GM11168 (cell line): ENCODE data around the gene NCKAP5.

Source experiments
- in situ Hi-C: fragments of 300-500 bp; cut with MboI; formaldehyde crosslinking; loops from one replicate; pipeline ENCODE4 v1.12.0; 2022; ENCODE audit warnings: low sequenced_read_pairs; ENCODE audit not compliant: unreplicated experiment

Gene NCKAP5

DNA sequence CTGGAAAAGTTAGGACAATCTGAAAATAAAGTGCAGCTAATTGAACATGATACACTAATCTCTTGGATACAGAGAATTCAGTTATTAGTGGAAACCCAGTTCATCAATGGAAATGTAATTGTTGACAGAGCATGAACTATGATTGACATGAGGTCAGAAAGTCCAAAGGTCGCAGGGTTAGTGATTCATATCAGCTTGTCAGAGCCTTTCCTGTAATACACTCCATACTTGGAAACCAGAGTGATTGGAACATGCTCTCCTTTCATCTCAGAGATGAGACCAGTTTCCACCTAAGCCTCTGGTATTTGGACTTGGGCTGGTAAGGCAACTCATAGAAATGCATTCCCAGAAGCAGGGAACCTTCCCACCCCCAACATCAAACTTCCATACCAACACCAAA, 8.5 kb upstream of the NCKAP5 start:
- in situ Hi-C loops = no loop called here

- in situ Hi-C loops = no loop called here
Observed at GRCh38 chr2:133574620-133575019, 6.4 kb upstream of the NCKAP5 start.

DNA sequence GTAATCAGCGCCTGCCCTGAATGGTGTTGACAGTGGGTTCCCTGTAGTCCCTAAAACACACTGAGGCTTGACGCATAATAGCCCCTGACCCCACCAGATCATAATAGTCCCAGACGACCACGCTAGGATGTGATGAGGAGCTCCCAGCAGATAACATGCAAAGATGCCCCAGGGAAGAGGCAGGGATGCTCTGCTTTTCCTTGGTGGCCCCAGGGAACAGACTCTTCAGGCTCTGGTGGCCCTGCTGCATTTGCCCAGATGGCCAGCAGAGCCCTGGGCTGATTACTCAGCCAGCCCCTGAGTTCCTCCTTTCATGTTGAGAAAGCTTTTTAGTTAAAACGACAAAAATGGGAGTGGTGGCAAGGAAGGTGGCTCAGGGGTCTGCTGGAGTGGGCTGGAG, 5.9 kb upstream of the NCKAP5 start:
- in situ Hi-C loops = no loop called here

DNA sequence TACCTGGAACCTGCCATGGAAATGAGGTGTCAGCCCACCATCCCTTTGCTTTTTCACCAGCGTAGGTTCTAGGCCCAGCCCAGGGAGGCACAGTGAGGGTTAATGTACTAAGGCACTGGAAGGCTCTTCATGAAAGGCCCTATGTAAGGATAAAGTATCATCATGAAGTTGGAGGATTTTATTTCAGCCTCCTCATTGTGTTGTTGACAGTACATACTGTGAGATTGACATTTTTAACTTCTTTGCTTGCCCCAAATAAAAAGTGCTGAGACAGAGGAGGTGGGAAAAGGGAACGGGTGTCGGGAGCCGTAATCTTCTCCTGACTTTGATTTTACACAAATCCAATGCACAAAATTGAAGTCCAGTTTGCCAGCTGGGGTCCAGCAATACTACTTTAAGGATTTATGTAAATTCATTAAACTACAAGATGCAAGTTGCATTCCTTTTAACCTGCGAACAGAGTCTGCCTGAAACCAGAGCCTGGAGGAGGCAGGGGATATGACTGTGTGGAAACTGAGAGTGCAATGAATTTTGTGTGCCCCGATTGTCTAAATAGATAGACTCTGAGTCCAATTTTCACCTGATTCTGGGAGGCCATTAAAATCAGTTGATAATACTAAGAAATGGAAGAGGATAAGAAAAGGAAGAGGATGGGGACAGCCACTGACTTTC, 5.4 kb upstream of the NCKAP5 start:
- in situ Hi-C loops = no loop called here

- in situ Hi-C loops = no loop called here
Observed at GRCh38 chr2:133571249-133571648, 3.0 kb upstream of the NCKAP5 start.

DNA sequence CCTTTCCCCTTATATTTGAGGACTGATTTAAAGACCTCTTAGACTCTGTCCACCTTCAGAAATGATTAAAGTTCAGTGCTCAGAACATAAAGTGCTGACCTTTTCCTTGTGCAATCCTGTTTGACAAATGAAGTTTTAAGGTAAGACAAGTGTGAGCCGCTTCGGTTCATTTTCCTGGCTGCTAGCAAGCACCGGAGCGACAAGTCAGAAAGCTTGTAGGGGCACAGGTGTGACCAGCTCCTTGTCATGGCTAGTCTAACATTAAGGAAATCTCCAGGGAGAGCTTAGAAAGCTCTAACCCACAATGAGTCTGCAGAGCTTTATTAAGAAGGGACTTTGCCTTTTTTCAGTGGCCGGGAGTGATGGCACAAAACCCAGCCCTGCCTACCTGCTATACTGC, 2.3 kb upstream of the NCKAP5 start:
- in situ Hi-C loops = no loop called here

DNA sequence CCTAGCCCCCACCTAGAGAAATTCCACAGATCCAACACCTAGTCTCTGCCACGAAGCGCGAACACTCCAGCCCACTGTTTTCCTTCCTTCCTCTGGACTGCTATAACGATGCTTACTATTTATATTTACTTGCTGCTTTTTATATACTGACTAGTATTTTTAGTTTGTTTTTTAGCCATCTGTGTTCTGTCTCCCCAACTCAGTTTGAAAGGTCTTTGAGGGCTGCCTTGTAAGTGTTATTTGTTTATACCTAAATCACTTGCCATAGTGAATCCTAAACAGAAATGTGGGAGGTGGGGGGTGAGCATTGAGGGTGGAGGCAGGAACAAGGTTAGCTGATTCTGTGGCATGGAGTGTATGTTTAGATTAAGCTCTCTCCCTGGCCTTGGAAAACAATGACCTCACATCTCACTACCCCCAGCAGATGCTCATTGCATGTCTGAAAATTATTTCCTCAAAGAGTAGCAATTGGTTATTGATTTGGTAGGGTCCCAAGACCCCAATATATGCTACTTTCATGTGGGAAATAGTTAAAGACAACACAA, 1.1 kb upstream of the NCKAP5 start:
- in situ Hi-C loops = no loop called here

GRCh38 chr2:133568598-133568997, 335 bp upstream of the NCKAP5 start:
- in situ Hi-C loops = no loop called here

- in situ Hi-C loops = no loop called here
Observed at GRCh38 chr2:133562558-133562957, 5.7 kb downstream of the NCKAP5 start.

- in situ Hi-C loops = no loop called here
Observed at GRCh38 chr2:133561045-133561852, 7.0 kb downstream of the NCKAP5 start.

- in situ Hi-C loops = no loop called here
Observed at GRCh38 chr2:133557614-133558013, 10.6 kb downstream of the NCKAP5 start.

DNA sequence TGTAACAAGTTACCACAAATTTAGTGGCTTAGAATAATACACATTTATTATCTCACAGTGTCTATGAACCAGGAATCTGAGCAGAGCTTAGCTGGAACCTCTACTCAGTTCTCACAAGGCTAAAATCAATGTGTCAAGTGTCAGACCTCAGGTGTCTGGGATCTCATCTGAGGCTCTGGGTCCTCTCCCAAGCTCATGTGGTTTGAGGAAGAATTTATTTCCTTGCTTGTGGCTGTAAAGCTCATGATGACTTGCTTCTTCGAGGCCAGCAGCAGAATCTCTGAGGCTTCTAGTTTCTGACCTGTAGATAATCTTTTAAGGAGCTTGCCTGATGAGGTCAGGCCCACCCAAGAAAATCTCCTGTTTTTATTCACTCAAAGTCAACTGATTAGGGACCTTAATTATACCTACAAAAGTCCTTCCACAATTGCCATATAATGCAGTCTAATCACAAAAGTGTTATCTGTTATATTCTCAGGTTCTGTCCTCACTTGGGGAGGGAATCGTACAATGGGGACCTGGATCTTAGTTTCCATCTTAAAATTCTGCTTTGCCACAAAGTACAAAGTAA, 14.3 kb downstream of the NCKAP5 start:
- in situ Hi-C loops = no loop called here

DNA sequence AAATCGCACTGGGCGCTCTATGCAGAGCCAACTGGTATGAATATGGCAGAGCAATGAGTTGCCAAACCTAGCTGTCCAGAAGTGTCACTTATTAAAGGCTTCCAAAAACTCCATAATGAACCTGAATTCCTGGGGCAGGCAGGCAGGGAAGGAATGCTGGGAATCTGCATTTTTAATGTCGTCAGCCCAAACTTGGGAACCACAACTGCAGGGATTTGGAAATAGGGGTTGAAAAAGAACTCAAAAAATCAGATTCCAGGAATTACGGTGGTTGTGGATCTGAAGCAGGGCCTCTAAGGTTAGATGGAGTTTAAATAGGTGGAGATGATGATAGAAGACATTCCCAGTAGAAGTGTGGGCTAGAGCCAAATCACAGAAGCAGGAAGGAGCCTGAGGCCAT, 15.0 kb downstream of the NCKAP5 start:
- in situ Hi-C loops = no loop called here

DNA sequence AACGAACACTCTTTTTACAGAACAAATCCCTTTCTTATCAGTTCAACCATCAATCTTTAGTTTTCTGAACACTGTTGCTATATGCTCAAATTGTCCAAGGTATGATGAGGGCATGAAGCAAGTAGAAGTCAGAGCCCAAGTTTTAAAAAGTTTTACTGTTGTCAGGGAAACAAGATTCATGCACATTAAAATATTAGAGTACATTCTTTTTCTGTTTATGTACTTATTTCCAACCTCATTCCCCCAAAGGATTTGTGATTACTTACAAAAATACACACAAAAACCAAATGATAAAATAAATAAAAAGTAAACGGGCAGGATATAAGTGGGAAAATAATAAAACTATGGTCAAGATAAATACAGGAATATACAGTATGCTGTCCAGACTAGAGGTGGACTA, 15.4 kb downstream of the NCKAP5 start:
- in situ Hi-C loops = no loop called here

GRCh38 chr2:133541797-133542196, 26.5 kb downstream of the NCKAP5 start:
- in situ Hi-C loops = no loop called here

GRCh38 chr2:133541376-133541775, 26.9 kb downstream of the NCKAP5 start:
- in situ Hi-C loops = no loop called here

DNA sequence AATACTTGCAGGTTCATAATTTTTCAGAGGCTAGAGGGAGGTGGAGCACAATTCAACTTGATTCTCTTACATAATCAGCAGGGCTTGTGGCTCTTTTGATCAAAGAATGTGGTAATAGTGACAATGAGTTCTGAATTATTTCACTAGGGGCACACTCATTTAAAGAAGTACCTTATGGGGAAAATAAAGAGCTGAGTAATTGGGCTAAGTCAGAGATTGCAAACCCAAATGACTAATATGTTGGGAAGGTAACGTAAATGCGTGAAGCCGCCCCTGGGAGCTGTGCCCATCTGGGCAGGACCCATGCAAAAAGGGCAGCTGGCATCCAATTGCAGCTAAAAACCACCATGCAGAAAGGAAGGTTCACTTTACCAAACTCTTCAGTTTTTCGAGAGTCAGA, 35.3 kb downstream of the NCKAP5 start:
- in situ Hi-C loops = no loop called here

GRCh38 chr2:133531382-133531781, 36.9 kb downstream of the NCKAP5 start:
- in situ Hi-C loops = no loop called here

DNA sequence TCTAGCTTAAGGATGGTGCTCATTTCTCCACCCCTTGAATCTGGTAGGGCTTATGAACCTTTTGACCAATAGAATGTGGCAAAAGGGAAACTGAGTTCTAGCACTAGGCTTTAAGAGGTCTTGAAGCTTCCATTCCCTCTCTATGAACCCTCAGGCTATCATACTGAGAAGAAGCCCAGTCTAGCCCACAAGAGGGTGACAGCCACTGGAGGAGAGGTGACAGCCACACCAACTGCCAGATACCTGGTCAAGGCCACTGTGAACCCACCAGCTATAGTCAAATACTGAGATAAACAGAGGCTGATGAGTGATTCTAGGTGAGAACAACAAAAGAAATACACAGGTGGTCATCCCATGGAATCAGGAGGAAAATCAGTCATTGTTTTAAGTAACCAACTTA, 37.6 kb downstream of the NCKAP5 start:
- in situ Hi-C loops = no loop called here

GRCh38 chr2:133526530-133527300, 41.5 kb downstream of the NCKAP5 start:
- in situ Hi-C loops = no loop called here
